SK-N-SH (cell line): ENCODE measurements around the gene POLD4. TPM values are rescaled to one million over a fixed set of nuclear protein-coding genes. Genes with fewer than 3 reads are reported as not detected.
"Not testable (repeated sequence)": the region's sequence is repeated elsewhere in the genome, so short reads cannot be mapped to it uniquely, and the experiment has no call there.

Source experiments
- CTCF ChIA-PET: fragments of 300-600, 350-600 bp; formaldehyde crosslinking; extraction: SDS; loops from one replicate; lab custom pipeline; 2021; lab: Yijun Ruan, JAX
- POLR2A ChIA-PET: fragments of 350-600 bp; sonication (Branson Sonifier 250); formaldehyde crosslinking; extraction: SDS; loops from one replicate; lab custom pipeline; 2020; ENCODE audit warnings: antibody characterized with exemption, inconsistent platforms; lab: Yijun Ruan, JAX
- DNase-seq: peaks from one replicate; pipeline ENCODE4 v3.0.0; 2012
- H2AFZ ChIP-seq: fragments of 200-600 bp; sonication (generic); 2 replicates; pipeline ENCODE4 v1.8.1; 2016; ENCODE audit warnings: antibody characterized with exemption, mild to moderate bottlenecking, low read depth
- H3F3A ChIP-seq: fragments of 200-600 bp; sonication (generic); replicated peaks from 2 replicates; pipeline ENCODE3; 2016; ENCODE audit warnings: antibody characterized with exemption, mild to moderate bottlenecking; ENCODE audit not compliant: insufficient read depth
- H3K27ac ChIP-seq, 2 experiments: fragments of 200-500 bp in 1 of 2; fragments of 200-600 bp in 1 of 2; sonication (Bioruptor generic) in 1 of 2; sonication (generic), shearing (Covaris generic) in 1 of 2; 2 replicates each; pipeline versions ENCODE4 v1.5.1 to v1.6.1; 2014 to 2016; ENCODE audit warnings: low read depth in 2 of 2, inconsistent platforms in 1 of 2, low read length in 1 of 2, mild to moderate bottlenecking in 1 of 2, mixed read lengths in 1 of 2
- H3K27me3 ChIP-seq: fragments of 200-600 bp; sonication (generic), shearing (Covaris generic); 2 replicates; pipeline ENCODE4 v1.6.1; 2016; ENCODE audit warnings: mixed run types; ENCODE audit not compliant: insufficient read depth
- H3K36me3 ChIP-seq, 2 experiments: fragments of 200-500 bp in 1 of 2; fragments of 200-600 bp in 1 of 2; sonication (Bioruptor generic) in 1 of 2; sonication (generic) in 1 of 2; replicated peaks in 1 of 2; 2 replicates each; pipeline versions ENCODE3 to v1.5.1; 2014 to 2016; ENCODE audit warnings: low read length in 1 of 2, mild to moderate bottlenecking in 1 of 2; ENCODE audit not compliant: insufficient read depth in 2 of 2, control insufficient read depth in 1 of 2
- H3K4me1 ChIP-seq, 2 experiments: fragments of 200-500 bp in 1 of 2; fragments of 200-600 bp in 1 of 2; sonication (Bioruptor generic) in 1 of 2; sonication (generic), shearing (Covaris generic) in 1 of 2; 2 replicates each; pipeline versions ENCODE4 v1.5.1 to v1.6.1; 2014 to 2016; ENCODE audit warnings: low read depth in 1 of 2, low read length in 1 of 2, mixed run types in 1 of 2; ENCODE audit not compliant: insufficient read depth in 2 of 2, control insufficient read depth in 1 of 2
- H3K4me2 ChIP-seq: fragments of 200-600 bp; sonication (generic), shearing (Covaris generic); 2 replicates; pipeline ENCODE4 v1.6.1; 2017; ENCODE audit warnings: mixed run types
- H3K4me3 ChIP-seq, 2 experiments: fragments of 200-500 bp in 1 of 2; fragments of 200-600 bp in 1 of 2; sonication (Bioruptor generic) in 1 of 2; sonication (generic), shearing (Covaris generic) in 1 of 2; 2 replicates each; pipeline versions ENCODE4 v1.5.1 to v1.8.1; 2014 to 2016; ENCODE audit warnings: low read depth in 2 of 2, inconsistent platforms in 1 of 2, low read length in 1 of 2, mild to moderate bottlenecking in 1 of 2, mixed read lengths in 1 of 2, moderate library complexity in 1 of 2
- H3K79me2 ChIP-seq: fragments of 200-600 bp; sonication (generic); 2 replicates; pipeline ENCODE4 v1.8.1; 2017; ENCODE audit warnings: mild to moderate bottlenecking; ENCODE audit not compliant: insufficient read depth
- H3K9ac ChIP-seq: fragments of 200-600 bp; sonication (generic); 2 replicates; pipeline ENCODE4 v1.6.1; 2017; ENCODE audit warnings: mixed run types
- H3K9me2 ChIP-seq: fragments of 200-600 bp; sonication (generic); 2 replicates; pipeline ENCODE4 v1.6.1; 2017; ENCODE audit warnings: mixed run types
- H3K9me3 ChIP-seq: fragments of 200-600 bp; sonication (generic); 2 replicates; pipeline ENCODE4 v1.6.1; 2017; ENCODE audit warnings: mixed run types, mild to moderate bottlenecking, moderate library complexity
- H4K20me1 ChIP-seq: fragments of 200-600 bp; sonication (generic); 2 replicates; pipeline ENCODE4 v1.6.1; 2017; ENCODE audit warnings: mild to moderate bottlenecking, mixed run types; ENCODE audit not compliant: insufficient read depth
- CTCF ChIP-seq: fragments of 200-600 bp; sonication (generic); IDR thresholded peaks from 2 replicates; pipeline ENCODE4 v1.6.1; 2017; ENCODE audit warnings: antibody characterized with exemption, mild to moderate bottlenecking, moderate library complexity
- ELF1 ChIP-seq: IDR thresholded peaks from 2 replicates; pipeline ENCODE4 v1.4.0; 2012
- EP300 ChIP-seq, 2 experiments: IDR thresholded peaks; 2 replicates each; pipeline versions ENCODE4 v1.4.0 to v1.6.1; 2012; ENCODE audit warnings: borderline replicate concordance in 1 of 2, low read depth in 1 of 2, low read length in 1 of 2
- EZH2phosphoT487 ChIP-seq: fragments of 200-600 bp; sonication (generic); IDR thresholded peaks from 2 replicates; pipeline ENCODE4 v1.6.1; 2017; ENCODE audit warnings: low read depth, mixed run types, mild to moderate bottlenecking, antibody characterized with exemption, moderate library complexity, borderline replicate concordance
- FOXJ3 ChIP-seq: sonication (generic); formaldehyde crosslinking; IDR thresholded peaks from 2 replicates; pipeline ENCODE4 v1.5.1; 2020; ENCODE audit warnings: mild to moderate bottlenecking, missing genetic modification reagents
- FOXM1 ChIP-seq: IDR thresholded peaks from 2 replicates; pipeline ENCODE4 v1.4.0; 2012; ENCODE audit warnings: low read depth, mild to moderate bottlenecking
- GABPA ChIP-seq: IDR thresholded peaks from 2 replicates; pipeline ENCODE4 v1.4.0; 2012; ENCODE audit warnings: low read depth, mild to moderate bottlenecking
- MAX ChIP-seq: IDR thresholded peaks from 2 replicates; pipeline ENCODE4 v1.4.0; 2012; ENCODE audit warnings: low read depth
- MEF2A ChIP-seq: IDR thresholded peaks from 2 replicates; pipeline ENCODE4 v1.4.0; 2012; ENCODE audit warnings: low read depth, borderline replicate concordance
- MXI1 ChIP-seq: IDR thresholded peaks from 2 replicates; pipeline ENCODE4 v1.6.1; 2012; ENCODE audit warnings: mild to moderate bottlenecking, low read depth, low read length, improper control_type of control experiment
- POLR2AphosphoS5 ChIP-seq: IDR thresholded peaks from 2 replicates; pipeline ENCODE4 v1.6.1; 2012; ENCODE audit warnings: low read depth, low read length
- RAD21 ChIP-seq: IDR thresholded peaks from 2 replicates; pipeline ENCODE4 v1.6.1; 2012; ENCODE audit warnings: mild to moderate bottlenecking, low read length
- RCOR1 ChIP-seq: fragments of 150-350 bp; IDR thresholded peaks from 2 replicates; pipeline ENCODE4 v1.6.1; 2017; ENCODE audit warnings: antibody characterized with exemption, low read length
- RFX5 ChIP-seq: IDR thresholded peaks from 2 replicates; pipeline ENCODE4 v1.6.1; 2012; ENCODE audit warnings: mild to moderate bottlenecking, improper control_type of control experiment, low read length
- SMC3 ChIP-seq: IDR thresholded peaks from 2 replicates; pipeline ENCODE4 v1.6.1; 2012; ENCODE audit warnings: low read depth, low read length, improper control_type of control experiment
- TAF1 ChIP-seq: IDR thresholded peaks from 2 replicates; pipeline ENCODE4 v1.6.1; 2012; ENCODE audit warnings: low read depth, mild to moderate bottlenecking, low read length, moderate library complexity, borderline replicate concordance
- USF1 ChIP-seq: IDR thresholded peaks from 2 replicates; pipeline ENCODE4 v1.4.0; 2012; ENCODE audit warnings: low read depth, borderline replicate concordance
- YY1 ChIP-seq: IDR thresholded peaks from 2 replicates; pipeline ENCODE4 v1.4.0; 2012; ENCODE audit warnings: low read depth, mild to moderate bottlenecking
- WGBS: methylation state at CpG from one replicate; pipeline ENCODE4 v1.1.6; 2017; ENCODE audit warnings: low lambda C conversion rate; 5-methylcytosine and 5-hydroxymethylcytosine counted together
- polyA plus RNA-seq, 3 experiments: library from polyadenylated mRNA; depleted of rRNA; stranded (reverse); fragments of >200 nt; gene quantifications; 2 replicates each; pipeline ENCODE4 v1.2.3, GENCODE V29; 2012
- TF ChIP-seq, protein P1 (sequence below): IDR thresholded peaks from 2 replicates; pipeline ENCODE4; 2012

The POLD4 gene
- polyA plus RNA-seq, 1 of the 3 experiments (the other 2 are of a cell fraction): 80.4 TPM

GRCh38 chr11:67402192-67402839 is 49.0 kb upstream of the POLD4 start:
- H3K4me1 ChIP-seq: peaks cover 9 to 17% of the 10 kb centered on the region in 2 experiments; a peak in 2 of 4 replicates
- H3K4me2 ChIP-seq, DNase-seq, H3K9me3 ChIP-seq, H3K9me2 ChIP-seq, H3F3A ChIP-seq, H3K27me3 ChIP-seq: not testable (repeated sequence)
- H3K36me3 ChIP-seq: peaks cover 8 to 20% of the 10 kb centered on the region in 2 experiments
- peak overlapping the region; percentile 69 to 86 for H3K27ac ChIP-seq
- peak overlapping the region; percentile 83 for H2AFZ ChIP-seq
- ChIA-PET CTCF (interaction anchor here (1.0 to 4.1 kb wide), 18 partner anchors 11 to 103 kb away, joined by 3 to 32 read pairs (median 5); partner anchors contain the start of genes PITPNM1, RAD9A and TMEM134), POLR2A (interaction anchor here (0.7 to 2.2 kb wide), 8 partner anchors 10 to 181 kb away, joined by 3 to 32 read pairs (median 5); partner anchors contain the start of genes CDK2AP2, GSTP1, RAD9A and RPS6KB2)
- peaks cover 14% of the 10 kb centered on the region for H4K20me1 ChIP-seq
- H3K4me3 ChIP-seq: 0 out of 4 replicates have a peak overlapping the region, but pooled peaks of 1 of the 2 experiments have one; percentile 13
- H3K9ac ChIP-seq: peak overlapping the region; percentile 46; the same call in 1 of the 2 replicates
- peaks cover 25% of the 10 kb centered on the region for H3K79me2 ChIP-seq
- 76% methylated on average over 18 of the region's 19 CpGs for WGBS

- Histone ChIP-seq H3K9me3 (no peaks in the 10 kb centered on the region), H3K79me2 (peaks cover 25% of the 10 kb centered on the region)
- peak; percentile 41; the same call in 1 of the 2 replicates for TF ChIP-seq MXI1
- TF ChIP-seq ELF1: peak; percentile 46; the same call in 1 of the 2 replicates
- 0 out of 2 replicates have a peak, but pooled peaks have one; percentile 45 for TF ChIP-seq MAX
- TF ChIP-seq FOXJ3 (CRISPR knock-in tag): no peak
- no peak for TF ChIP-seq RCOR1
- TF ChIP-seq TAF1: 0 out of 2 replicates have a peak, but pooled peaks have one; percentile 10
- peak; percentile 27; the same call in 1 of the 2 replicates for TF ChIP-seq CTCF
- no peak for TF ChIP-seq EP300 (IDR thresholded peaks at IDR 0.05; ENCODE audit: borderline replicate concordance in 1 of 2, low read depth in 1 of 2, low read length in 1 of 2)
- no peak for TF ChIP-seq SMC3
- TF ChIP-seq EZH2phosphoT487: no peak
- TF ChIP-seq POLR2AphosphoS5: peak; percentile 77
- no peak for TF ChIP-seq USF1
- TF ChIP-seq YY1: peak; percentile 45; the same call in 1 of the 2 replicates
- TF ChIP-seq FOXM1: 0 out of 2 replicates have a peak, but pooled peaks have one; percentile 6
- TF ChIP-seq RFX5: no peak
- TF ChIP-seq, protein P1, sequence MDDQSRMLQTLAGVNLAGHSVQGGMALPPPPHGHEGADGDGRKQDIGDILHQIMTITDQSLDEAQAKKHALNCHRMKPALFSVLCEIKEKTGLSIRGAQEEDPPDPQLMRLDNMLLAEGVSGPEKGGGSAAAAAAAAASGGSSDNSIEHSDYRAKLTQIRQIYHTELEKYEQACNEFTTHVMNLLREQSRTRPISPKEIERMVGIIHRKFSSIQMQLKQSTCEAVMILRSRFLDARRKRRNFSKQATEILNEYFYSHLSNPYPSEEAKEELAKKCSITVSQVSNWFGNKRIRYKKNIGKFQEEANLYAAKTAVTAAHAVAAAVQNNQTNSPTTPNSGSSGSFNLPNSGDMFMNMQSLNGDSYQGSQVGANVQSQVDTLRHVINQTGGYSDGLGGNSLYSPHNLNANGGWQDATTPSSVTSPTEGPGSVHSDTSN: 0 out of 2 replicates have a peak, but pooled peaks have one; percentile 3
- peak; percentile 61; the same call in 1 of the 2 replicates for TF ChIP-seq GABPA
- TF ChIP-seq MEF2A: no peak
- peak; percentile 22 for TF ChIP-seq RAD21
- TF ChIP-seq, all 33 proteins: peak for 11
- Histone ChIP-seq H3K9ac (peak within 1 kb of the TSS; percentile 95), H3K27me3 (no peaks in the 10 kb centered on the region), H3K4me1 (peaks cover 9 to 17% of the 10 kb centered on the region in 2 experiments; a peak in 2 of 4 replicates), H3F3A (peaks cover 5% of the 10 kb centered on the region), H3K36me3 (peaks cover 8 to 22% of the 10 kb centered on the region in 2 experiments), H2AFZ (peak within 1 kb of the TSS; percentile 83), H3K4me3 (peak within 1 kb of the TSS; percentile 85 to 89), H3K4me2 (peak within 1 kb of the TSS; percentile 98), H3K27ac (peak within 1 kb of the TSS; percentile 81 to 91), H4K20me1 (peaks cover 14% of the 10 kb centered on the region), H3K9me2 (no peaks in the 10 kb centered on the region)
- peak; percentile 100 for DNase-seq
- under 1% methylated on average over 23 of the region's 73 CpGs for WGBS
- ChIA-PET CTCF (interaction anchor here (0.6 to 4.1 kb wide), 23 partner anchors 10 to 171 kb away, joined by 3 to 32 read pairs (median 5); partner anchors contain the start of genes PITPNM1, RAD9A, RPS6KB2 and TMEM134), POLR2A (interaction anchor here (0.7 to 2.2 kb wide), 11 partner anchors 10 to 182 kb away, joined by 3 to 32 read pairs (median 4); partner anchors contain the start of genes CDK2AP2, GSTP1, POLD4 and RAD9A)
Measured at GRCh38 chr11:67401495-67402191, 48.3 kb upstream of the POLD4 start, which contains the start of gene PPP1CA. TSS of gene PPP1CA (minus strand) at chr11:67401858. CDS start at chr11:67401782, 76 bp downstream.
